Endothelial cell of hepatic sinusoid (primary cell): ENCODE results near the gene TTL.
"Not testable (repeated sequence)": the region's sequence is repeated elsewhere in the genome, so short reads cannot be mapped to it uniquely, and the experiment has no call there.

Experiments used
- in situ Hi-C: cut with HindIII; loops from 2 replicates; pipeline ENCODE4 v1.10.0; 2017; ENCODE audit warnings: low sequenced_read_pairs

TTL gene

DNA sequence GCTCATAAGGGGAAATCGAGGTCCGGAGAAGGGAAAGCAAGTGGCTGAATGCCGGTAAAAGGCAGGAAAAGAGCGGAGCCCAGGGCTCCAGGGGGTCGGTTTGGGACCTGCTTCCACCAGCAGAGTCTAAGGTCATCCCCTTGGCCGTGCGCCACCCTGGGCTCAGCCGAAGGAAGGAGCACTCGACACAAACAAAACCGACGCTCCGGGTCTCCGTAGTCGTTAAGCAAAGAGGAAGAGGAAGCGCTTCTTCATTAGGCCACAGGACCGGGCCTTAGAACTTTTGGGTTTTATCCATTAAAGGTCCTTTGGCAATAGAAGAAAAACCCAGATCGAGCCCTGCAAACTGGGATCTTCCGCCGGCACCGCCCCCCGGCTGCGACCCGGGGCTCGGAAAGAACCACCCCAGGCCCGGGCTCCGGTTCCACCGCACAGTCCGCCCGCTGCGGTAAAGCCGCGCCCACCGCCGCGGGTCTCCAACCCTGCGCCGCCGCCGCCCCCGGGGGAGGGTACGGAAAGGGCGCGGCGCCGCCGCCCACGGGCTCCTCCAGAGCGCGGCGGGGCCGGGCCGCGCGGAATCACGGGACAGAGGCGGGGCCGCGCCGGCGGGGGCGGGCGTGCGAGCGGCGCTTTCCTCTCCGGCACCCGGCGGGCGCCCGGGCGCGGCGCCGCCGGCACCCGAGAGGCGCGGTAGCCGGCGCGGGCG lies at the start of gene TTL:
Gene TTL, plus strand, starts transcription at position 629 of the 706 bp plus-strand sequence. CDS start 189 bp downstream, outside the sequence.
- in situ Hi-C loops: no loop called here

DNA sequence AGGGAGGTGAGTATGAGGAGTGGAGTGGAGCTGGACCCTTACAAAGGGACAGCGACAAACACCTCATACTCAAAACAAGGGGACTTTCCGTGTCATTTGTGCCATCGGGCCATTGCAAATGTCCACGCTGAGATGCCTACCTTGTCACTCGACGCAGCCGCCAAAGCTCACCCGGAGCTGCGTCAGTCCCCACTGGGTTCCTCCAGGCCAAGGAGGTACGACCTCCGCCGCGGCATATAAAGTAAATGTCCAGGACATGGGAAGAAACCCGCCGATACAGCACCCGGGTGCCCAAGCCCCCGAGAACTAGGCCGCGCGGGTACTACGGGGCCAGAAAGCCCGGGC lies 49.6 kb upstream of the TTL start:
- in situ Hi-C loops: not testable (repeated sequence)

DNA sequence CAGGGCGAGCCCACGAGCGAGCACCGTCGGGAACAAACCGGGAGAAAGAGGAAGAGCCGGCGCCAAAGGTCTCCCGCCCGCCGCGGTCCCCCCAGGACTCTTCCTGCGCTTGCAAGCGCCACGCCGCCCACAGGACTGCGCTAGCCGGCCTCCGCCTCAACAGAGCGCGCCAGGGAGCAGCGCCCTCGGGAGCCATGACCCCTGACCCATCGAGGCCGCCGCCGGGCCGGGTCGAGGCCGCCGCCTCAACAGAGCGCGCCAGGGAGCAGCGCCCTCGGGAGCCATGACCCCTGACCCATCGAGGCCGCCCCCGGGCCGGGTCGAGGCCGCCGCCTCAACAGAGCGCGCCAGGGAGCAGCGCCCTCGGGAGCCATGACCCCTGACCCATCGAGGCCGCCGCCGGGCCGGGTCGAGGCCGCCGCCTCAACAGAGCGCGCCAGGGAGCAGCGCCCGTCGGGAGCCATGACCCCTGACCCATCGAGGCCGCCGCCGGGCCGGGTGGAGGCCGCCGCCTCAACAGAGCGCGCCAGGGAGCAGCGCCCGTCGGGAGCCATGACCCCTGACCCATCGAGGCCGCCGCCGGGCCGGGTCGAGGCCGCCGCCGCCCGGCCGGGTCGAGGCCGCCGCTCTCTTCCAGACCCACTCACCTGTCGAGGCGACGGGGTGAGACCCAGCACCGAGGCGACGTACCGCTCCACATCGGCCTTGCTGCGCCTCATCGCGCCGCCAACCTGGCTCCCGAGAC lies 49.0 kb upstream of the TTL start:
- in situ Hi-C loops: not testable (repeated sequence)

- in situ Hi-C loops: not testable (repeated sequence)
Measured at GRCh38 chr2:112433480-112433879, 48.5 kb upstream of the TTL start, which contains the start of gene RGPD8. Gene RGPD8 (minus strand): TSS chr2:112433645. CDS start chr2:112433453, 192 bp downstream.

DNA sequence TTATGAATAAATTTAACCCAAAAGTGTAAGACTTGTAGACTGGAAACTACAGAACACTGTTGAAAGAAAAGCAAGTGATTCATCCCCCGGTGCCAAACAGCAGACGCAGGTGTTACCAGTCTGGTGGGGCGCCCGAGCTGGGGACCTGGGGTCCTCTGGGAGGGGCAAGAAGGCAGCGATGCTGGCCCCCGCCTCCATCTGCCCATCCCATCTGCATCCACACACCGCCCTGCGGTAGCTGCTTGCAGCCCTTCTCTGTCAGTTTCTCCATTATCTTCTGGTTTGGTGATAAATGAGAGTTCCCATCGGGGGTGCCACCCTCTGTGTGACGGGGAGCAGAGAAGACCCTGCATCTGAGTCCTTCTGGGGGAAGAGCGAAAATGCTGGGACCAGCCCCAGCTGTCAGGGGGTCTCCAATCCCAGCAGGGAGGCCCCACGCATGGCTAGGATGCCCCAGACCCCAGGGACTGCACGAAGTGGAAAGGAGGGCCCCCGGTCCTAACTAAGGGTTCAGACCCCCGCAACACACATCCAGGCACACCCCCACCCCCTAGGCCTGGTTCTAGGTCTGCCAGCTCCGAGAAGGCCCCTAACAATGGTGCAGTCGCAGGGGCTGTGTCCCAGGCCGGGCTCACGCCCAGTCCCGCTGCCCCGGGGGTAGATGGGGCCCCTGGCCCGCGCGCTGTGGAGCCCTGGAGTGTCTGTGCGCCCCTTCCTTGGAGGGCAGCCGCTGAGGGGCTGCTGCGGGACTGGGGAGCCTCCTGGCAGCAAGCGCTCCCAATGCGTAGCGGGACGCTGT lies 47.8 kb upstream of the TTL start:
- in situ Hi-C loops: no loop called here

DNA sequence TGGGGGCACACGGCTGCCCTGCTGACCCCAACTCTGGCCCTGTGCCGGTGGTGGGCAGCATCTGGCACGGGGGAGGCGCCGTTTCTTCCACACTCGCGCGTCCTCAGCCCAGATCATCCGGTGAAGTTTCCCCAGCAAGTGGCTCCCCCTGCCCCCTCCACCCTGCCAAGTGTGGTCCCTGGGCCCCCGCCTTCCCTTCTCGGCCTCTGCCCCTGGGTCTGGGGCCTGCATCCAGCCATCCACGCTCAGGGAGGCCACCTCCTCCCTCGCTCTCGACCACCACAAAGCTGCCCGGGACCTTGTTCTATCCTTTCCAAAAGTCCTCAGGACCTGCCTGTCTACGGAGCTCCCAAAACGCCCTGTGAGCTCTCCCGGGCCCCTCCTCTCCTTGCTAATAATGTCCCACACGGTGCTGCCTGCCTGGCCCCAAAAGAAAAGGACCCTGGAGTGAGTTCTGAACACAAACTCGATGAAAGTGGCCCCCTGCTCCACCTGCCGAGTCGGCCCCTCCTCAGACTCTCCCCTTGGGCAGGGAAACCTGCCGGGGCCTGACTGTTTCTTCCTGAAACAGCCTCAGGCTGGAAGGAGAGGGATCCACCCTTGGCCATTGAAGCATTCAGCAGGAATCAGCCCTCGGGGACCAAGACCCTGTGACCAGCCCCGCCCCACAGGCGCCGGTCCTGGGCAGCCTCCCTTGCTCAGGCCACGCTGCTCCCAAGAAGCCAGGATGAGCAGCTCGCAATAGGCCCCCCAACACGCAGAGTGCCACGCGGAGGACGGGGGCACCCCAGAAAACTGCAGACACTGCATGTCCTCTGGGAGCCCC lies 46.9 kb upstream of the TTL start:
- in situ Hi-C loops: not testable (repeated sequence)

- in situ Hi-C loops: not testable (repeated sequence)
Measured at GRCh38 chr2:112435716-112436431, 46.1 kb upstream of the TTL start.

DNA sequence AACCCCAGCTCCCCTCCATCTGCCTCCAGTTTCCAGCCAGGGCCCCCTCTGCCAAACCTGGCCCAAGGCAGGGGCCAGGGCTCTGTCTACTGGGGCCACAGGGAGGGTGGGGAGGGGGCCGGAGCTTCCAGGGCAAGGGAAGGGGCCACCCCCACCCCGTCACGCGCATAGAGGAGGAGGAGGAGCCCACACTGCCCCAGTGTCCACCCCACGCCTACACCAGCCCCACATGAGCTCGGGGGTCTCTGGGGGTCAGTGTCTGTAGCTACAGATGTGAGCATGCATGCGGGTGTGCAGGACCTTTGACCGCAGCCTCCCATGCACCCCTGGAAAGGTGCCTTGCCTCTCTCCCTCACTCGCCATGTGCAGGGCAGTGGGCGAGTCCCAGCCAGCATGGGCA lies 45.0 kb upstream of the TTL start:
- in situ Hi-C loops: not testable (repeated sequence)

- in situ Hi-C loops: not testable (repeated sequence)
Measured at GRCh38 chr2:112437405-112437831, 44.5 kb upstream of the TTL start.

DNA sequence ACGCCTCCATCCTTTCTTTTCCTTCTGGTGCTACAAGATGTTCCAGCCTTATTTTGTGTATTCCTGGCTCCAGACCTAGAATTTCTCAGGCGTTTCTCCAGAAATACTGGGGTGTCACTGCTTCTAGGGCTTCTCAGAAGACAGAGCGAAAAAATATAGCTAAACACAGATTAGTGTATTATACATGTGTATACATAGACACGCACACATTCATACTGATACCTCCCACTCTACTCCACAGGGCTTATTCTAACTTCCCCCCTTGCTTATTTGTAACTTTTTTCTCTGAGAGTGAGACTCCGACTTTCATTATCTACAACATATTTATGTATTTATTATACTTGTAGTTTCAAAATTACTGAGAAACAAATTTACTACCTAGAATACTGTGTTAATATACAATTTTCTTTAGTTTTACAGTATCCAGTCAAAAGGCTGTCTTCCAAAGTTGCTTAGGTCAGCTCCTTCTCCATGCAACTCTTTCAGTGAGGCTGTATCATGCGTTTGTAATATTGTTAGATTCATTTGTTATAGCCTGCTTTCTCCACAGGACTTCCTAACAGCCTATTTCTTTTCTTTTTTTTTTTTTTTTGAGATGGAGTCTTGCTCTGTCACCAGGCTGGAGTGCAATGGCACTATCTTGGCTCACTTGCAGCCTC lies 43.2 kb upstream of the TTL start:
- in situ Hi-C loops: not testable (repeated sequence)

DNA sequence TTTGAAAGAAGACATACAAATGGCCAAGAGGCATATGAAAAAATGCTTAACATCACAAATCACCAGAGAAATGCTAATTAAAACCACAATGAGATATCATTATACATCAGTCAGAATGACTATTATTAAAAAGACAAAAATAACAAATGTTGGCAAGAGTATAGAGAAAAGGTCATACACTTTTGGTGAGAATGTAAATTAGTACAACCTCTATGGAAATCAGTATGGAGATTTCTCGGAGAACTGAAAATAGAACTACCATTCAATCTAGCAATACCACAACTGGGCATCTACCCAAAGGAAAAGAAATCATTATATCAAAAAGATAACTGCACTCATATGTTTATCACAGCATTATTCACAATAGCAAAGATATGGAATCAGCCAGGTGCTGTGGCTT lies 37.7 kb upstream of the TTL start:
- in situ Hi-C loops: not testable (repeated sequence)

GRCh38 chr2:112449854-112450253 lies 32.1 kb upstream of the TTL start:
- in situ Hi-C loops: no loop called here

DNA sequence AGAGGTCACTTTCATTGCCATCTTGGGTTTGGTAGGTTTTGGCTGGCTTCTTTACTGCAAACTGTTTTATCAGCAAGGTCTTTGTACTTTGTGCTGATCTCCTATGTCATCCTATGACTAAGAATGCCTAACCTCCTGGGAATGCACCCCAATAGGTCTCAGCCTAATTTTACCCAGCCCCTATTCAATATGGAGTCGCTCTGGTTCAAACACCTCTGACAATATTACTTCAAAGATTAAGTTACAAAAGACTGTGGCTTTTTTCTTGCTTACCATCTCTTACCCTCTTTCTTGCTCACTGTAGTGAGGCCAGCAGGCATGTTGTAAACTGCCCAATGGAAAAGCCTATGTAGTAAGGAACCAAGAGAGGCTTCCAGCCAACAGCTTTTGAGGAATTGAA lies 30.6 kb upstream of the TTL start:
- in situ Hi-C loops: no loop called here

DNA sequence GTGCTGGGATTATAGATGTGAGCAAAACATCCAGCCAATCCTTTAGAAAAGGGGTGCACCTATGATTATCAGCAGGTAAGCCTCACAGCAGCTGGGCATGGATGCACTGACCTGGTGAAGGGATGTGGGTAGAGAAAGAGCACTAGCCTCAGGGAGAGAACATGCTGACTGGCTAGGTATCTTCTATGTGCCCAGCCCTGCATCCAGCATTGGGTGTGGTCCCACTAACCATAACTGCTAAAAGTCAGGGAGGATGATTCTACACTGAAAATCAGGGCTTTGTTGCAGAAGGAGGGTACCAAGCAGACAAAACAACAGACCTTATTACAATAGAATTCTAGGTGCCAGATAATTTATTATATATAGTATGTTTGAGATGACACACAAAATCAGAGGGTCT lies 27.4 kb upstream of the TTL start:
- in situ Hi-C loops: no loop called here

GRCh38 chr2:112459372-112459771 lies 22.6 kb upstream of the TTL start:
- in situ Hi-C loops: no loop called here

DNA sequence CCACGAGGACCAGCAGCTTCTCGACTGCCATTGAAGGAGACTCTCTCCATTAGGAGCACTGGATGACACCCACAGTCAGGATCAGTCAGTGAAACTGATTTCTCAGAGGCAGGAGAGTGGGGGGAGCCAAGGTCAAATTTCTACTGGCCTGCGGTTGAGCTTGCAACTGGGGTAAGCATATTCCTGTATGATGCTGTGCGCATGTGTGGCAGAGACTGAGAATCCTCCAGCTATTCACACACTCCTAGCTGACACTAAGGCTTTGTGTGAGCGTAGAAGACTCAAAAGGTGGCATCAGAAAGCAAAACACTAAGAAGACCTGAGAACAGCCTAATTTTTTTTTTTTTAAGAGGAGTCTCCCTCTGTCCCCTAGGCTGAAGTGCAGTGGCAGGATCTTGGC lies 19.8 kb upstream of the TTL start:
- in situ Hi-C loops: no loop called here

DNA sequence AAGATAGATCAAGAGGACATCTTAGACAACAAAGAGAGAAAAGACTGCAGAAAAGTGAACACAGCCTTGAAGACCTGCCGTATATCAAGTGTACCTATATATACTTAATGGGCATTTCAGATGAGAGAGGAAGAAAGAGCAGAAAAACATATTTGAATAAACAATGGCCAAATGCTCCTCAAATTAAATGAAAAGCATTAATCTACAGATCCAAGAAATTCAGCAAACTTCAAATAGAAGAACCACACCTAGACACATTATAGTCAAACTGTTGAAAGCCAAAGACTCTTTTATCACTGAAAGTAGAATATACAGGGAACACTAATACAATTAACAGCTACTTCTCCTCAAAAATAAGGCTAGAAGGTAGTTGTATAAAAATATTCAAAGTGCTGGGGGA lies 18.7 kb upstream of the TTL start:
- in situ Hi-C loops: no loop called here

DNA sequence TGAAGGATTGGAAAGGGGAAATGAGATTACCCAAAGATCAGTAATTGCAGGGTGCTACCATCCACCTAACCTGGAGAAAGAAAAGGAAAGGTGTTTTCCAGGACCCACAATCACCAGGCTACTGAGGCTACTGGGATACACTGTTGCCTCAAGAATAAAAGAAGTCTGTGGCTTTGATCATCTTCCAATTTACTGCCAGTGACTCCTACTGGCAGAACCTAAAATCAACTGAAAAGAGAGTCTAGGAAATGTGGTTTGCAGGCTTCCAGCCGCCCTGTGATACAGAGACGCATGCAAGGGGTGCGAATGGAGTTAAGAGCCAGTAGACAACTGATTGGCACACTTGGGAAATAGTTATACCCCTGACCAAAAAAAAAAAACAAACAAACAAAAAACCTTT lies 16.6 kb upstream of the TTL start:
- in situ Hi-C loops: no loop called here

GRCh38 chr2:112472547-112473263 lies 9.3 kb upstream of the TTL start:
- in situ Hi-C loops: no loop called here
